Muscle of arm (tissue), 12 donors: Measurements from ENCODE around the gene LTB. TPM values are rescaled to one million over a fixed set of nuclear protein-coding genes. Genes with fewer than 3 reads are reported as not detected.

Experiments used
- DNase-seq: peaks from one replicate; pipeline ENCODE4 v3.0.0-alpha.2; 2013
- polyA plus RNA-seq, 12 donors: library from polyadenylated mRNA; unstranded; fragments of 120-200 nt; gene quantifications; one replicate each; pipeline ENCODE4 v1.2.1, GENCODE V29; 2013; ENCODE audit not compliant: insufficient read length in 12 of 12

The LTB gene
- polyA plus RNA-seq, 12 donors = 0.57 to 23.4 (median 1.3) TPM; not detected in 2

GRCh38 chr6:31576897-31577578, 5.2 kb downstream of the LTB start:
- no peak for DNase-seq

- no peak for DNase-seq
These were observed 6.1 kb downstream of the LTB start for GRCh38 chr6:31575952-31576685.

GRCh38 chr6:31575335-31575901, 6.8 kb downstream of the LTB start, which contains the start of gene TNF:
Gene TNF, plus strand, starts transcription at chr6:31575565. Its CDS starts 177 bp downstream, at chr6:31575742.
- DNase-seq = peak; percentile 32

GRCh38 chr6:31574106-31575061, 7.8 kb downstream of the LTB start:
- DNase-seq = no peak

- no peak for DNase-seq
These were observed 8.8 kb downstream of the LTB start for GRCh38 chr6:31573239-31574105.

GRCh38 chr6:31572041-31572911, 9.9 kb downstream of the LTB start, which contains the start of gene LTA:
Gene LTA, plus strand, starts transcription at chr6:31572289. Its CDS starts 454 bp downstream, at chr6:31572743.
- no peak for DNase-seq

GRCh38 chr6:31569861-31570536, 12.2 kb downstream of the LTB start:
- DNase-seq = no peak

GRCh38 chr6:31568537-31568961, 13.7 kb downstream of the LTB start:
- no peak for DNase-seq

GRCh38 chr6:31567531-31568370, 14.5 kb downstream of the LTB start:
- DNase-seq = no peak

- no peak for DNase-seq
These were observed 21.5 kb downstream of the LTB start for GRCh38 chr6:31560697-31561058.

GRCh38 chr6:31559958-31560696, 22.1 kb downstream of the LTB start:
- DNase-seq = no peak

GRCh38 chr6:31559606-31559957, 22.6 kb downstream of the LTB start:
- no peak for DNase-seq

GRCh38 chr6:31558631-31559500, 23.4 kb downstream of the LTB start:
- DNase-seq = no peak

GRCh38 chr6:31558318-31558625, 24.0 kb downstream of the LTB start:
- no peak for DNase-seq

- DNase-seq = no peak
These were observed 24.5 kb downstream of the LTB start for GRCh38 chr6:31557443-31558317.

GRCh38 chr6:31556307-31556706, 25.9 kb downstream of the LTB start:
- DNase-seq = no peak
